Brain microvascular endothelial cell (primary cell): ENCODE results near the gene VPS18.

ENCODE experiments used
- DNase-seq: peaks from one replicate; pipeline ENCODE4 v3.0.0-alpha.2; 2020
- H3K27ac ChIP-seq: fragments of 250-450 bp; sonication (Bioruptor Pico); 2 replicates; pipeline ENCODE4 v1.5.1; 2020; ENCODE audit warnings: mild to moderate bottlenecking, moderate library complexity
- H3K27me3 ChIP-seq: fragments of 250-450 bp; sonication (Bioruptor Pico); replicated peaks from 2 replicates; pipeline ENCODE4 v1.5.1; 2020; ENCODE audit warnings: mild to moderate bottlenecking
- H3K36me3 ChIP-seq: fragments of 250-450 bp; sonication (Bioruptor Pico); replicated peaks from 2 replicates; pipeline ENCODE4 v1.5.1; 2020; ENCODE audit warnings: mild to moderate bottlenecking
- H3K4me3 ChIP-seq: 2 replicates; pipeline ENCODE4 v1.5.1; 2011; ENCODE audit warnings: low read depth, mild to moderate bottlenecking, control low read depth, low read length, moderate library complexity
- in situ Hi-C: cut with HindIII; loops from 2 replicates; pipeline ENCODE4 v1.10.0; 2017; ENCODE audit warnings: low sequenced_read_pairs, low pct_ligation_motif_present
- TF ChIP-seq, protein P1 (sequence below): IDR thresholded peaks from 2 replicates; pipeline ENCODE4 v1.5.1; 2011; ENCODE audit warnings: low read depth, mild to moderate bottlenecking, moderate library complexity, low read length, control low read depth, inconsistent platforms; ENCODE audit errors: missing control alignments

The VPS18 gene

DNA sequence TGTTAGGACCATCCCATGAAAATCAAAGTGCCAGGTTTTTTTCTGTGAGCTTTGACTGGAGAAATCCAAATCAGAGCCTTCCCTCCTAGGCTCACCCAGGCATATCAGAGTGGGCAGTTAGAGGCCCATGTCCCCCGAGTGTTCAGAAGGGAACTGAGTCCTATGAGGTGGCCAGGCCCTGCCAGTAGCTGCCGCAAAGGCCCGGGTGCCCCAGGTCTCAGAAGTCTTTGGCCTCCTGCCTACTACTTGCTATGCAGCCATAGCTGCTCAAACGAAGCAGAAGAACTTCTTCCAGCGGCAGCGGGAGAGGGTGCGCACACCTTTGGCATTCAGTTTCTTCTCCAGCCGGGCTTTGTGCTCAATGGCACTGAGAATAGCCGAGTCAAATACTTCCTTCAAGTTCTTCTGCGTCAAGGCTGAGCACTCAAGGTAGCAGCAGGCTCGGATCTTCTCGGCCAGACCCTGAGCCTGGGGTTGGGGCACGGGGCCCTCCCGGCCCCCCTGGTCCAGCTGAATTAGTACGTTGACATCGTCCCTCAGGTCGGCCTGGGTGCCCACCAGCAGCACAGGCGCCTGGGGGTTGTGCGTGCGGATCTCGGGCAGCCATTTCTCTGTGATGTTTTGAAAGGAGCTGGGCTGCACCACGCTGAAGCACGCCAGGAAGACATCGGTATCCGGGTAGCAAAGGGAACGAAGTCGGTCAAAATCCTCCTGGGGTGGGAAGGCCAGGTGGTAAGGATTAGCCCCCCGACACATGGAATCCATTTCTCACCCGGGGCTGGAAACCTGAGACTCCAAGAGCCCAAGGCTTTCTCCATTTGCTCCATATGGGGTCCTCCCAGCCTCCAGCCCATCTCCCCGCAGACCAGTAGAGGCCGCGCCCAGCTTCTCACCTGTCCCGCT lies 21.2 kb upstream of the VPS18 start:
- in situ Hi-C loops: no loop called here

DNA sequence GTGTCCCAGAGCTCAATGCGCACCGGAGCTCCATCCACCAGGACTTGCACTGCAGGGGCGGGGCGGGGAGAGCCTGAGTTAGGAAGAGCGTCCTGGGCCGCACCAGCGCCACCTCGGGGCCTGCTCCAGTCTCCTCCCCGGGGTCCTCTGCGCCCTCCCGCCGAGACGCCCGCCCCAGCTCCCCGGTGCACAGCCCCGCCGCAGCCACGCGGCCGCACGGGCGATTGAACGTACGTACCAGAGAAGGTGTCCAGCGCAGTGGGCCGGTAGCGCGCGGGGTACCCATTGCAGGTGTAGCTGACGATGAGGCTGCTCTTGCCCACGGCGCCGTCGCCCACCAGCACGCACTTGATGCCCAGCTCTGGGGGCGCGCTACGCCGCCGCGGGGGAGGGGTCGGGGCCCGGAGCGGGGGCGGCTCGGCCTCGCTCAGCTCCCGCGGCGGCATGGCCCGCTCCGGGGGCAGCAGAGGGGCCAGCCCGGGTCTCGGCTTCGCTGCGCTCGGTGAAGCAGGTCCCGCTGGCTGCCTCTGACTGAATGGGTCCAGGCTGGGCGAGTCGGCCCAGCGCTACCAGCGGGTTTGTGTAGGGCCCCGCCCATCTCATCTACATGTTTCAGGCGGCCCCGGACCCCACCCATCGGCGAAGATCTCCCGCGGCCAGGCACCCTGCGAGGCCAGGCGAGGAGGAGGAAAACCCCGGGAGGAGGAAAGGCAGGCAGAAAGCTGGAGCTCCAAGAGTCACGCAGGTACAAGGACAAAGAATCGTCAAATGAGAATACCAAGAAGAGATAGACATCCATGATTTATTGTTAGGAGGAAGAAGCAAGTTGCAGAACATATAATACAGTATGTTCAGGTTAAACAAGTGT lies 20.3 kb upstream of the VPS18 start, which contains the start of gene RHOV:
TSS of gene RHOV (minus strand) at position 541 of the 868 bp plus-strand sequence. CDS start at position 446, 95 bp downstream.
- DNase-seq: peak; percentile 29
- Histone ChIP-seq H3K27me3 (no peaks in the 10 kb centered on the region), H3K36me3 (no peaks in the 10 kb centered on the region), H3K4me3 (peak within 1 kb of the TSS; percentile 52), H3K27ac (no peak within 1 kb of the TSS)
- in situ Hi-C loops: no loop called here
- TF ChIP-seq, protein P1, sequence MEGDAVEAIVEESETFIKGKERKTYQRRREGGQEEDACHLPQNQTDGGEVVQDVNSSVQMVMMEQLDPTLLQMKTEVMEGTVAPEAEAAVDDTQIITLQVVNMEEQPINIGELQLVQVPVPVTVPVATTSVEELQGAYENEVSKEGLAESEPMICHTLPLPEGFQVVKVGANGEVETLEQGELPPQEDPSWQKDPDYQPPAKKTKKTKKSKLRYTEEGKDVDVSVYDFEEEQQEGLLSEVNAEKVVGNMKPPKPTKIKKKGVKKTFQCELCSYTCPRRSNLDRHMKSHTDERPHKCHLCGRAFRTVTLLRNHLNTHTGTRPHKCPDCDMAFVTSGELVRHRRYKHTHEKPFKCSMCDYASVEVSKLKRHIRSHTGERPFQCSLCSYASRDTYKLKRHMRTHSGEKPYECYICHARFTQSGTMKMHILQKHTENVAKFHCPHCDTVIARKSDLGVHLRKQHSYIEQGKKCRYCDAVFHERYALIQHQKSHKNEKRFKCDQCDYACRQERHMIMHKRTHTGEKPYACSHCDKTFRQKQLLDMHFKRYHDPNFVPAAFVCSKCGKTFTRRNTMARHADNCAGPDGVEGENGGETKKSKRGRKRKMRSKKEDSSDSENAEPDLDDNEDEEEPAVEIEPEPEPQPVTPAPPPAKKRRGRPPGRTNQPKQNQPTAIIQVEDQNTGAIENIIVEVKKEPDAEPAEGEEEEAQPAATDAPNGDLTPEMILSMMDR: peak; percentile 45

More for the DNA sequence above, 21.2 kb upstream of the VPS18 start:
- no peak for DNase-seq
- TF ChIP-seq, protein P1: no peak
- Histone ChIP-seq H3K27ac (no peak overlapping the region), H3K27me3 (no peaks in the 10 kb centered on the region), H3K4me3 (peak overlapping the region; percentile 52), H3K36me3 (no peaks in the 10 kb centered on the region)

DNA sequence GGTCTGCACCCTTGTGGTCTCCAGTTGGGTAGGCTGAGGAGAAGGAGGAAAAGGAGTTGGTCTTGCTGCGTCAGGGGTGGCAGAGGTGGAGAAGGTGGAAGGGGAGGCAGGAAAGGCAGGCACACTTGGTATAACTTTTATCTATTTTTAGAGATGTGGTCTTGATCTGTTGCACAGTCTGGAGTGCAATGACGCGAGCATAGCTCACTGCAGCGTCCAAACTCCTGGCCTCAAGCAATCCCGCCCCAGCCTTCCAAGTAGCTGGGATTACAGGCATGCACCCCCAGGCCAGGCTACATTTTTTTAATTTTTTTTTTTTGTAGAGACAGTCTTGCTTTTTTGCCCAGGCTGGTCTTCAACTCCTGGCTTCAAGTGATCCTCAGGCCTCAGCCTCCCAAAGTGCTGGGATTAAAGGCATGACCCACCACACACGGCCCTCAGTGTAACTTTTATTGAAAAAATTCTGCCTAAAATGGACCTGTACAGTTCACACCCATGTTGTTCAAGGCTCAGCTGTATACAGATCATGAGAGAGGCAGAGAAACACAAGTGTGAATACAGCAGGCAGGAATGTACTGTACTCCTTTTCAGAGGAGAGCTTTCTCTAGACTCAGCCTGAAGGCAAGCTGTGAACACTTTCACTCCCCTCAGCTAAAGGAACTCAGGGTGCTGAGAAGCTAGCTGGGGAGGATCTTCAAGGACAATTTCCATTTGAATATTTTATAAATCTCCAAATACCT lies 18.1 kb upstream of the VPS18 start:
- H3K36me3 ChIP-seq: no peaks in the 10 kb centered on the region
- no peak for DNase-seq
- no peak overlapping the region for H3K27ac ChIP-seq
- H3K4me3 ChIP-seq: no peak overlapping the region
- in situ Hi-C loops: no loop called here
- TF ChIP-seq, protein P1: no peak
- H3K27me3 ChIP-seq: no peaks in the 10 kb centered on the region

DNA sequence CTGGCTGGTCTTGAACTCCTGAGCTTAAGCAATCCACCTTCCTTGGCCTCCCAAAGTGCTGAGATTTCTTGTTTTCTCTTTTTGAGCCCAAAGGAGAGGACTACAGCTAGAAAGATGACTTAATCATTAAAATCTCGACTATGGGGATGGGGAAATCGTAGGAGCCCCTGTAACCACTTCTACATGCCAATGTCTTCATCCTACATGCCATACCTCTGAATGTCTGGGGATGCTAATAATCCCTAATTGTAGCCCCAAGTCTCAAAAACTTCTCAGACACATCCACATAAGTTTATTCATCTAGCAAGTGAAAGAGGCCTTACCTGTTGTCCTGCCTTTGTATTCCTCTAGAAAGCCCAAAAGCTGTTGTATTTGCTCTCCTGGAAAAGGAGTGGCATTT lies 16.6 kb upstream of the VPS18 start:
- Histone ChIP-seq H3K27ac (no peak overlapping the region), H3K4me3 (no peak overlapping the region), H3K27me3 (no peaks in the 10 kb centered on the region), H3K36me3 (no peaks in the 10 kb centered on the region)
- DNase-seq: no peak
- TF ChIP-seq, protein P1: no peak
- in situ Hi-C loops: no loop called here

DNA sequence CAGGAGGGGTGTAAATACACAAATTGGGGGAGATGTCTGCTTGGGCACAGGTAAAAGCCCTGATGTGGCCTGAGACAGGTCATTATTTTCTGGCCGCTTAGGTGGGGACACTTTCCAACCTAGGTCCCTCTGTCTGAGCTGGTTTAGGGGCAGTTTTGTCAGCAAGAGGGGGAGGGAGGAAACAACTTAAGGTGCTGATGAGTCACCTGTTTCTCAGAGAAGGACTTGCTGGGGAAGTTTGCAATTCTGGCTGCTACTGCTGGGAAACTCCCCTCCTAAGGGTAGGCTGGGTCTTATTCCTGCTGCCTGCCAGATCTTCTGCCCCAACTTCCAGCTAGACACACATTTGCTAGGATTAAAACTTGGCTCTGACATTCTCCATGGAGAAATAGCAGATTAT lies 15.5 kb upstream of the VPS18 start:
- no peak overlapping the region for H3K27ac ChIP-seq
- no peak for DNase-seq
- TF ChIP-seq, protein P1: no peak
- H3K27me3 ChIP-seq: no peaks in the 10 kb centered on the region
- no peak overlapping the region for H3K4me3 ChIP-seq
- no peaks in the 10 kb centered on the region for H3K36me3 ChIP-seq
- in situ Hi-C loops: no loop called here
